Neural progenitor cell (in vitro differentiated cells): ENCODE data around the gene KRT76. TPM values are rescaled to one million over a fixed set of nuclear protein-coding genes. Genes with fewer than 3 reads are reported as not detected.

ENCODE experiments used
- DNase-seq: peaks from one replicate; pipeline ENCODE4 v3.0.0-alpha.2; 2016; ENCODE audit warnings: low spot score
- H2AFZ ChIP-seq: fragments of 200-600 bp; sonication (generic); replicated peaks from 2 replicates; pipeline ENCODE4 v1.6.1; 2016; ENCODE audit warnings: antibody characterized with exemption
- H3F3A ChIP-seq: fragments of 200-600 bp; sonication (generic); 2 replicates; pipeline ENCODE4 v1.6.1; 2016; ENCODE audit warnings: antibody characterized with exemption, low read depth
- H3K27ac ChIP-seq: fragments of 200-600 bp; sonication (generic); 2 replicates; pipeline ENCODE4 v1.5.1; 2016; ENCODE audit warnings: mild to moderate bottlenecking
- H3K27me3 ChIP-seq: fragments of 200-600 bp; sonication (generic); 2 replicates; pipeline ENCODE4 v1.6.1; 2016; ENCODE audit warnings: mild to moderate bottlenecking, moderate library complexity
- H3K36me3 ChIP-seq: fragments of 200-600 bp; sonication (generic); 2 replicates; pipeline ENCODE4 v1.5.1; 2016
- H3K4me1 ChIP-seq: fragments of 200-600 bp; sonication (generic); 2 replicates; pipeline ENCODE4 v1.6.1; 2016; ENCODE audit warnings: mixed run types
- H3K4me2 ChIP-seq: fragments of 200-600 bp; sonication (generic); 2 replicates; pipeline ENCODE4 v1.6.1; 2016
- H3K4me3 ChIP-seq: fragments of 200-600 bp; sonication (generic); 2 replicates; pipeline ENCODE4 v1.5.1; 2016
- H3K79me2 ChIP-seq: fragments of 200-600 bp; sonication (generic); 2 replicates; pipeline ENCODE4 v1.6.1; 2016; ENCODE audit warnings: low read depth
- H3K9ac ChIP-seq: fragments of 200-600 bp; sonication (generic); 2 replicates; pipeline ENCODE4 v1.6.1; 2016
- H3K9me3 ChIP-seq: fragments of 200-600 bp; sonication (generic); 2 replicates; pipeline ENCODE4 v1.5.1; 2016; ENCODE audit warnings: low read depth
- H4K20me1 ChIP-seq: fragments of 200-600 bp; sonication (generic); 2 replicates; pipeline ENCODE4 v1.6.1; 2016; ENCODE audit warnings: low read depth
- H3K27ac Mint-ChIP-seq: 3 replicates; pipeline ENCODE4 v1.8.0; 2021; ENCODE audit warnings: mixed read lengths
- H3K27me3 Mint-ChIP-seq: 2 replicates; pipeline ENCODE4 v1.8.0; 2022; ENCODE audit warnings: low read depth, mild to moderate bottlenecking, inconsistent platforms, moderate library complexity, mixed read lengths; ENCODE audit not compliant: insufficient read depth
- H3K36me3 Mint-ChIP-seq: 3 replicates; pipeline ENCODE4 v1.8.0; 2021; ENCODE audit warnings: mixed read lengths
- H3K4me1 Mint-ChIP-seq: 3 replicates; pipeline ENCODE4 v1.8.0; 2021; ENCODE audit warnings: mixed read lengths
- H3K4me3 Mint-ChIP-seq: 3 replicates; pipeline ENCODE4 v1.8.0; 2021; ENCODE audit warnings: mild to moderate bottlenecking, moderate library complexity, mixed read lengths
- H3K9me3 Mint-ChIP-seq: 3 replicates; pipeline ENCODE4 v1.8.0; 2020; ENCODE audit warnings: mixed read lengths
- CTCF ChIP-seq: fragments of 200-600 bp; sonication (generic); IDR thresholded peaks from 2 replicates; pipeline ENCODE4 v1.5.1; 2017; ENCODE audit warnings: antibody characterized with exemption, mild to moderate bottlenecking
- EZH2 ChIP-seq: fragments of 200-600 bp; sonication (generic); IDR thresholded peaks from 2 replicates; pipeline ENCODE4 v1.6.1; 2017; ENCODE audit warnings: antibody characterized with exemption, mild to moderate bottlenecking, moderate library complexity
- EZH2phosphoT487 ChIP-seq: fragments of 200-600 bp; sonication (generic); IDR thresholded peaks from 2 replicates; pipeline ENCODE4 v1.6.1; 2017; ENCODE audit warnings: antibody characterized with exemption
- total RNA-seq: library from RNA; depleted of rRNA; stranded (reverse); fragments of >200 nt; gene quantifications from 2 replicates; pipeline ENCODE4 v1.2.3, GENCODE V29; 2015; ENCODE audit warnings: low replicate concordance

The KRT76 gene
- total RNA-seq, 1 donor from 2014 or later, result not detected

GRCh38 chr12:52724384-52724783 is 52.8 kb downstream of the KRT76 start:
- Mint-ChIP-seq H3K36me3 (no peaks in the 10 kb centered on the region), H3K27ac (no peak overlapping the region), H3K4me3 (no peak overlapping the region), H3K9me3 (no peaks in the 10 kb centered on the region), H3K27me3 (peaks cover 13% of the 10 kb centered on the region), H3K4me1 (no peaks in the 10 kb centered on the region)
- no peaks in the 10 kb centered on the region for H3K9me3 ChIP-seq
- TF ChIP-seq EZH2 (no peak), CTCF (no peak), EZH2phosphoT487 (no peak)
- no peaks in the 10 kb centered on the region for H3F3A ChIP-seq
- no peaks in the 10 kb centered on the region for H3K79me2 ChIP-seq
- no peaks in the 10 kb centered on the region for H3K36me3 ChIP-seq
- no peaks in the 10 kb centered on the region for H3K4me1 ChIP-seq
- H3K27ac ChIP-seq, result no peak overlapping the region
- no peak for DNase-seq
- H3K9ac ChIP-seq, result no peak overlapping the region
- H4K20me1 ChIP-seq, result no peaks in the 10 kb centered on the region
- H2AFZ ChIP-seq, result no peak overlapping the region
- H3K4me2 ChIP-seq, result no peak overlapping the region
- peaks cover 28% of the 10 kb centered on the region for H3K27me3 ChIP-seq
- no peak overlapping the region for H3K4me3 ChIP-seq

GRCh38 chr12:52722680-52723079 is 54.5 kb downstream of the KRT76 start:
- Histone ChIP-seq H3K4me2 (no peak overlapping the region), H3K27me3 (peaks cover 12% of the 10 kb centered on the region), H2AFZ (no peak overlapping the region), H3F3A (no peaks in the 10 kb centered on the region), H3K9me3 (no peaks in the 10 kb centered on the region), H3K4me3 (no peak overlapping the region), H3K9ac (no peak overlapping the region), H3K27ac (no peak overlapping the region), H3K79me2 (no peaks in the 10 kb centered on the region), H4K20me1 (no peaks in the 10 kb centered on the region), H3K4me1 (no peaks in the 10 kb centered on the region), H3K36me3 (no peaks in the 10 kb centered on the region)
- Mint-ChIP-seq H3K27me3 (peaks cover 13% of the 10 kb centered on the region), H3K27ac (no peak overlapping the region), H3K4me1 (no peaks in the 10 kb centered on the region), H3K36me3 (no peaks in the 10 kb centered on the region), H3K9me3 (no peaks in the 10 kb centered on the region), H3K4me3 (no peak overlapping the region)
- DNase-seq, result no peak
- TF ChIP-seq EZH2 (no peak), EZH2phosphoT487 (no peak), CTCF (no peak)

GRCh38 chr12:52721838-52722470 is 55.2 kb downstream of the KRT76 start:
- no peaks in the 10 kb centered on the region for H3K36me3 ChIP-seq
- H3K27me3 ChIP-seq, result peaks cover 11% of the 10 kb centered on the region
- no peak overlapping the region for H3K4me3 ChIP-seq
- H3K4me2 ChIP-seq, result no peak overlapping the region
- Mint-ChIP-seq H3K27ac (no peak overlapping the region), H3K4me3 (no peak overlapping the region), H3K27me3 (peaks cover 11% of the 10 kb centered on the region), H3K4me1 (no peaks in the 10 kb centered on the region), H3K36me3 (no peaks in the 10 kb centered on the region), H3K9me3 (no peaks in the 10 kb centered on the region)
- H3K9ac ChIP-seq, result no peak overlapping the region
- H2AFZ ChIP-seq, result no peak overlapping the region
- H3F3A ChIP-seq, result no peaks in the 10 kb centered on the region
- no peaks in the 10 kb centered on the region for H3K9me3 ChIP-seq
- H3K4me1 ChIP-seq, result no peaks in the 10 kb centered on the region
- no peak for DNase-seq
- no peaks in the 10 kb centered on the region for H4K20me1 ChIP-seq
- no peak for TF ChIP-seq EZH2phosphoT487
- H3K79me2 ChIP-seq, result no peaks in the 10 kb centered on the region
- H3K27ac ChIP-seq, result no peak overlapping the region

GRCh38 chr12:52720365-52720886 is 56.7 kb downstream of the KRT76 start:
- Mint-ChIP-seq H3K27me3 (peaks cover 15% of the 10 kb centered on the region), H3K27ac (no peak overlapping the region), H3K4me3 (no peak overlapping the region), H3K36me3 (no peaks in the 10 kb centered on the region), H3K9me3 (no peaks in the 10 kb centered on the region), H3K4me1 (no peaks in the 10 kb centered on the region)
- Histone ChIP-seq H3K9me3 (no peaks in the 10 kb centered on the region), H3K4me2 (no peak overlapping the region), H3K36me3 (no peaks in the 10 kb centered on the region), H3K27ac (no peak overlapping the region), H3F3A (no peaks in the 10 kb centered on the region), H3K27me3 (peaks cover 19% of the 10 kb centered on the region), H3K79me2 (no peaks in the 10 kb centered on the region), H3K4me3 (no peak overlapping the region), H3K4me1 (no peaks in the 10 kb centered on the region), H3K9ac (no peak overlapping the region), H2AFZ (no peak overlapping the region), H4K20me1 (no peaks in the 10 kb centered on the region)
- DNase-seq, result no peak
- TF ChIP-seq CTCF (no peak), EZH2phosphoT487 (no peak), EZH2 (no peak)
